GM21381 (cell line): ENCODE measurements around the gene CD274.
A peak's percentile ranks its signal among the peaks of the same experiment; 100 is the strongest.
"Not testable (repeated sequence)": the region's sequence is repeated elsewhere in the genome, so short reads cannot be mapped to it uniquely, and the experiment has no call there.

Experiments
- ATAC-seq: cut with Tn5 transposase; IDR thresholded peaks from one replicate; pipeline ENCODE4 v1.9.1; 2021; ENCODE audit warnings: mild to moderate bottlenecking, moderate library complexity; ENCODE audit not compliant: unreplicated experiment

CD274 gene

DNA sequence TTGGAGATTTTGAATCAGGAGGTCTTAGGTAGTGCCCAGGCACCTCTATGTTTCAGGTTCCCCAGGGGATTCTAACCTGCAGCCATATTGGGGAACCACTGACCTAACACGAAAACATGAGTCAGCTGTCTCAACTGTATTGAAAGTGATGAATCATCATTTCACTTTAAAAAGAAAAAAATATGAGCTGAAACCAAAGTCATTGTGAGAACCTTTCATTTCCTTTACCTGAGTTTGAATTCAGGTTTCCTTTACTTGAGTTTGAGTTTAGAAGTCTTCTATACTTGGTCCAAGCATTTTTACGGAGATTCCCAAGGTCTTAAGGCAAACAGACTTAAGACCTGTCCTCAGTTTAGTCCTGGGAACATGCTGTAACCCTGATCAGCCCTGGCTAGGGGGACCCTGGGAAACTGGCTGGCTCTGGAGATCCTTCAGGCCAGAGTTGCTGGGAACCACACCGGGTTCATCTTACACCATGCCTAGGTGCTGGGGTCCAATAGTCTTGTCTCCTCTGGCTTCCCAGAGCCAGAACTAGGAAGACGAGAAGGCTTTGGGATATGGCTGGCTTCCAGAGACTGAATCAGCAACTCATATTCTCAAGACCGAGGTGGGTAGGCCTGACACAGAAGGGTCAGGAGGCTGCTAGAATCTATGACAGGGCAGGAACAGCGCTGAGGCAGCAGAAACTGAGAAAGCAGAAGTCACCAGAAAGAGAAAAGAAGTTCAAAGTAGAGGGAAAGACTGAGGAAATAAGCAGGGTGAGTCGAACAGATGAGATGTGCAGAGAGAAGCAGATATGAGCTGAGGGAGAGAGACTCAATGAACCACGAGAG lies 43.6 kb downstream of the CD274 start:
- ATAC-seq = peak; percentile 81

DNA sequence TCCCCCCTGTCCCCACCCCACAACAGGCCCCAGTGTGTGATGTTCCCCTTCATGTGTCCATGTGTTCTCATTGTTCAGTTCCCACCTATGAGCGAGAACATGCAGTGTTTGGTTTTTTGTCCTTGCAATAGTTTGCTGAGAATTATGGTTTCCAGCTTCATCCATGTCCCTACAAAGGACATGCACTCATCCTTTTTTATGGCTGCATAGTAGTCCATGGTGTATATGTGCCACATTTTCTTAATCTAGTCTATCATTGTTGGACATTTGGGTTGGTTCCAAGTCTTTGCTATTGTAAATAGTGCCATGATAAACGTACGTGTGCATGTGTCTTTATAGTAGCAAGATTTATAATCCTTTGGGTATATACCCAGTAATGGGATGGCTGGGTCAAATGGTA lies 44.4 kb downstream of the CD274 start:
- ATAC-seq = not testable (repeated sequence)

DNA sequence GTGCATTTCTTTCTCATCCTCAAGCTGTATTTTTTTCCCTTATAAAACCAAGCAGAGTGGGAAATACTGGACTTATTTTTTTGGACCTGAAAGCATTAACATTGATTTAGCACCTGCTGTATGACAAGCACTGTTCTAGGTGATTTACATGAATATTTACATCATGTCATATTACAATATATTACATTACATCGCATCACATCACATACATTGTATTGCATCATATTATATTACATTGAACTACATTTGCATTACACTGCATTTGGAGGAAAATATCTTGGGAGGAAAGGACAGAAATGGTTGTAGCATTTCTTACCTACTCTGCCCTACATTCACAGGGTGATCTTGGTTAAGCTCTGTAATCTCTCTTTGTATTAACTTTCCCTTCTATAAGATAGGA lies 48.8 kb downstream of the CD274 start:
- ATAC-seq = no peak

- no peak for ATAC-seq
Observed at GRCh38 chr9:5499889-5500398, 49.6 kb downstream of the CD274 start.

- ATAC-seq = no peak
Observed at GRCh38 chr9:5500441-5501235, 50.3 kb downstream of the CD274 start.

DNA sequence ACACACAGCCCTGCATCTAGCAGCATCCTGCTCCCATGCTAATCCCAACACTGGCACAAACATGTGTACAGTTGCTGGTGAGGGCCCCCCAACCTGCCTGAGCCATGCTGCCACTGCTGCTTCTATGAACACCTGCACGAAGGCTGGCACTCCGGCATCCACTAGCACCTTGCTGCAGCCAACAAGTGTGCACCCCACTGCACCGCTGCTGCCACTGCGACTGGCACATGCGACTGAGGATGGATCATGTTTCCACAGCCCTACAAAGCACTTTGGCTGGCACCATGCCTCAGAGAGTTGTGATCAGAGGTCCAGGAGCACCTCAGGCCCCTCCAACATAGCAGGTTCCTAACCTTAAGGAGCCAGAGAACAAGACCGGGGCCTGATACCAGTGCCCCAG lies 52.2 kb downstream of the CD274 start:
- ATAC-seq = no peak

DNA sequence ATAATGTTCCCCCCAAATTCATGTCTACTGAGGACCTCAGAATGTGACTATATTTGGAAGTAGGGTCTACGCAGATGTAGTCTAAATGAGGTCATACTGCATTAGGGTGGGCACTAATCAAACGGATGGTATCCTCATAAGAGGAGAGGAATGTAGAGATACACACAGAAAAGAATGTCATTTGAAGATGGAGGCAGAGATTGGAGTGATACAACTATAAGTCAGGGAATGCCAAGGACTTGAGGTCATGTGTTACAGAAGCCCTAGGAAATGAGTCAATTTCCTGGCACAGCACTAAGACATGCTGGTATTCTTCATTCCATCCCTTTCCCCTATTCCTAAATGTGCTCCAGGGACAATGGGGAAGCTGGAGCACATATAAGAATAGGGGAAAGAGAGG lies 59.2 kb downstream of the CD274 start:
- ATAC-seq = no peak

- peak; percentile 74 for ATAC-seq
Observed at GRCh38 chr9:5510360-5510931, 60.1 kb downstream of the CD274 start, which contains the start of gene PDCD1LG2. Gene PDCD1LG2 (plus strand): TSS chr9:5510531. CDS start chr9:5522547, 12,016 bp downstream.

DNA sequence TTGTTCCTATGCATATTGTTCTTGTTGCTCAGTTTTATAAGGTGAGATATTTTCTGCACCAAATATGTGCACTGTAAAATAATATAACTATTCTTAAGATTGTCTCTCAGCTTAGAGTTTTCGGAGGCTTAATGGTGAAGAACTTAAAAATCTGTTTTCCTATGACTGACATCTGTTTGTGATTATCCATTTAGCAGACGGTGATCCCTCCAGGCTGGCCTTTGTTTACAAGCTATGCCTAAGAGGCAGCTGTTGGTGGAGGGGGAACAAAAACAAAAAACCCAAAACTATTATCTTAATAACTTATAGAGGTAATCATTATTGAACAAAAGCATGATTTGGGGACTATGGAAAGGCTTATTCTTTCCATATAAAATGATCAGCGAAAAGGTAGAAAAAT lies 60.6 kb downstream of the CD274 start:
- no peak for ATAC-seq

- ATAC-seq = no peak
Observed at GRCh38 chr9:5511476-5511875, 61.1 kb downstream of the CD274 start.

- no peak for ATAC-seq
Observed at GRCh38 chr9:5511935-5512580, 61.7 kb downstream of the CD274 start.

- ATAC-seq = no peak
Observed at GRCh38 chr9:5512658-5513452, 62.5 kb downstream of the CD274 start.

- no peak for ATAC-seq
Observed at GRCh38 chr9:5513966-5514616, 63.7 kb downstream of the CD274 start.

- ATAC-seq = no peak
Observed at GRCh38 chr9:5514617-5515260, 64.4 kb downstream of the CD274 start.

- ATAC-seq = no peak
Observed at GRCh38 chr9:5515261-5515650, 64.9 kb downstream of the CD274 start.

DNA sequence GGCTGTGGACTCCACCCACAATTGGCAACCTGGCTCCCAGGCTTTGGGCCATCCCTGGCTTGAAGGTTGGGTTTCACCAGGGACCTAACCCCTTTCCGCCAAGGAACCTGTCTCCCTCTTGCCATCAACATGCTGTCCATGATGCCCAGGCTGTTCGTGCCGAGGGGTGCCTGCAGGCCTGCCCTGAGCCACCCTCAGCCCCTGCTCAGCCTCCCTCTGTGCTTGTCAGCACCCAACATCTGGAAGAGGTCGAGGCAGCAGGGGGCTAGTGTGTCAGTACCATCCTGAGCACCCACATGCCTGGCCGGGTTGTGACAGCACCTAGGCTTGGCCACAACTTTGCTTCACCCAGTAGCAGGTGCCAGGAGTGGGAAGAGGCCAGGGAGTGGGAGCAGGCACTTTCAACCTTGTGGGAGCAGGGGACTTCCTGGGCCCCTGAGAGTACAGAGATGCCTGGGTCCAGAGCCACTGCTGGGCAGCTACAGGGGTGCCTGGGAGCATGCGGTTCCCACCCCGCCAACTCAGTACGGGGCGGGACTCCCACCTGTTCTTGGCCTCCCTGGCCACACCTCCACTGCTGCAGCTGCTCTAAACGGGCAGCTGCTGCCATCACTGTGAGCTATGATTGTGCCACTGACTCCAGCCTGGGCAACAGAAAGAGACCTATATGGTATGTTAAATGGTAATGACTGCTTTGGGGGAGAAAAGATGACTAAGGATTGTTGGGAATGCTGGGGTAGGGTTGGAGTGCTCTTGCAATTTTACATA lies 66.3 kb downstream of the CD274 start:
- no peak for ATAC-seq

GRCh38 chr9:5518171-5518936 lies 68.0 kb downstream of the CD274 start:
- peak; percentile 54 for ATAC-seq

GRCh38 chr9:5518937-5519319 lies 68.6 kb downstream of the CD274 start:
- peak; percentile 13 for ATAC-seq
